Upper lobe of left lung (tissue), 4 donors: ENCODE data around the gene IQSEC1.

Experiments used
- CTCF ChIP-seq, 6 experiments: fragments of 450-650 bp in 4 of 6; fragments of 200-600 bp in 2 of 6; sonication (generic) in 2 of 6; IDR thresholded peaks; one replicate each; pipeline ENCODE4 v1.5.1; 2016 to 2019; ENCODE audit warnings: antibody characterized with exemption in 6 of 6
- EP300 ChIP-seq, 4 donors: sonication (generic); formaldehyde crosslinking; IDR thresholded peaks; one replicate each; pipeline ENCODE4 v1.5.1; 2017; ENCODE audit warnings: antibody characterized with exemption in 4 of 4, control low read depth in 2 of 4
- POLR2A ChIP-seq, 4 donors: fragments of 450-650 bp; IDR thresholded peaks; one replicate each; pipeline ENCODE4 v1.5.1; 2016 to 2017; ENCODE audit warnings: antibody characterized with exemption in 4 of 4, mild to moderate bottlenecking in 2 of 4

DNA sequence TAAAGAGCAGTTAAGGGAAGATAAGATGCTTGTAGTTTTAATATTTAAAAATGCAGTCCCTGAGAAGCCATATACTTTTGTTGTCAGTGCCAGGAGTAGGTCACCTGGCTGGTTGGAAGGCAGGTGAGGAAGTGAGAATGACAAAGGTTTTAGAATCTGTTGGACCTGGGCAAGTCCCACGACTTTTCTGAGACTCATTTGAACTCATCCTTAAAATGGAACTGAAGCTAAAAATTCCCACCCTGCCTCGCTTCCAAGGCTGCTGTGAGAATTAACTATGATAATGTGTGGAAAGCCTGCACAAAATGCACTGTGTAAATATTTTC lies 77.1 kb downstream of the IQSEC1 start:
- no peak for TF ChIP-seq CTCF (IDR thresholded peaks at IDR 0.05)
- TF ChIP-seq POLR2A (IDR thresholded peaks at IDR 0.05), result no peak
- no peak for TF ChIP-seq EP300 (IDR thresholded peaks at IDR 0.05)
